HG02588 (cell line): ENCODE results near the gene LMOD1.

Experiments
- ATAC-seq: cut with Tn5 transposase; IDR thresholded peaks from one replicate; pipeline ENCODE4 v1.9.1; 2021; ENCODE audit warnings: mild to moderate bottlenecking, moderate library complexity; ENCODE audit not compliant: unreplicated experiment

LMOD1 gene

GRCh38 chr1:201895120-201895665 lies 51.2 kb downstream of the LMOD1 start:
- no peak for ATAC-seq

- ATAC-seq: no peak
These were observed 51.8 kb downstream of the LMOD1 start for GRCh38 chr1:201894343-201895119.

DNA sequence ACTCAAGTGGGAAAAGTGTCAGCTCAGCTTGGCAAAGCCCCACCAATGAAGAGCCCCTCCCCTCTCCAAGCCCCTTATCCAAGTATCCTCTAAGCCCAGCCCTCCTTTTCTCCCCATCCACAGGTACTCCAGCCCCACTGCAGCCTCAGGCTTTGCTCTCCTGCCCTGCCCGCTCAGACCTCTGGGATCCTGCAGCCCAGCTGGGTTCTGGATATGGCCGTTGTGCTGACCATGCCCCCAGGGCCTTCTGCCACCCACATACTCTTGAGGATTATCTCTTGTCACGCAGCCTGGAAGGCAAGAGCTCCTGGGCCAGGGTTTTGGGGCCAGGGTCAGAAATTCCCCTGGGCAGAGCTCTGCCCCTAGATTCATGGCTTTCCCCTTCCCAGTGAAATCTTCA lies 52.9 kb downstream of the LMOD1 start:
- no peak for ATAC-seq

DNA sequence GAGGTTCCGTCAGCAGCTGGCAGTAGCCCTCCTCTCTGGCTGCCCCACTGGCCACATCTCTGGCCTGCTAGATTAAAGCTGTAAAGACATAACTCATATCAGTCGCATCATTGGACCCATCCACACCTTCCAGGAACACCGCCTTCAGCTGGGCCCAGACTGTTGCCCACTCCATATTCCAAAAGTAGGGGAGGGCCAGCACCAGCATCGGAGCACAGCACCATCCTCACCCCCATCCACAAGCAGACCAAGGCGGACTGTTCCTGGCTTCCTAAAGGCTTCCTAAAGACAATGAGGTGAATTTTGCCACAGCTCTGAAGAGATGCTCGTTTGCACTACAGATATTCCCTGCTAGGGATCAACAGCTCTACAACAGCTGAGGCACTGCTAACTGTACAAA lies 54.1 kb downstream of the LMOD1 start:
- no peak for ATAC-seq

GRCh38 chr1:201891451-201892045 lies 54.8 kb downstream of the LMOD1 start:
- no peak for ATAC-seq

DNA sequence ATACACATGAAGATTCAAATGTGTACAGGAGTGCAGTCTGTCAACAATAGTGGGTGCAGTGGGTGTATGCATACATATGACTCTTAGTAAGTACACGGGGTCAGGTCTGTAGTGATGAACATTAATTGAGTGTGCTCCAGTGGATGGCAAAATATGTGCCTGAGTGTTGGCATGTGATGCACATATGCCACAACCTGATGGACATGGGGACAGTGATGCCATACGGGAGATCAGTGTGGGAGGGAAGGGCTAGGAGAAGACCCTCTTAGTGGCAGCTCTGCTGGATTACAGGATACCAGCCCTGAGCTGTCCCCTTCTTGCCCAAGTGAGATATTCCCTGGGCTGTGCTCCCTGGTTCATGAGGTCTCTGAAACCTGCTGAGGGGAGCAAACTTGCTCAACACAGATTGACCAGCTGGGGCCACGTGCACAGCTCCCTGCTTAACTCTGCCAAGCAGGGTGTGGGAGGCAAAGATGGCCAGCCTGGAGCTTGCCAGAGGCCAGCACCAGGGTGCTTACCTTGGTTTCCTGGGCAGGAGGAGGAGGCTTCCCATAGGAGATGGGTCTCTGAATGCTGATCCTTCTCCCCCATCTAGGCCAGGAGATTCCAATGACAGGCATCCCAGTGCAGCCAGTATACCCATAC lies 55.4 kb downstream of the LMOD1 start:
- no peak for ATAC-seq

GRCh38 chr1:201890223-201890622 lies 56.1 kb downstream of the LMOD1 start:
- ATAC-seq: no peak

DNA sequence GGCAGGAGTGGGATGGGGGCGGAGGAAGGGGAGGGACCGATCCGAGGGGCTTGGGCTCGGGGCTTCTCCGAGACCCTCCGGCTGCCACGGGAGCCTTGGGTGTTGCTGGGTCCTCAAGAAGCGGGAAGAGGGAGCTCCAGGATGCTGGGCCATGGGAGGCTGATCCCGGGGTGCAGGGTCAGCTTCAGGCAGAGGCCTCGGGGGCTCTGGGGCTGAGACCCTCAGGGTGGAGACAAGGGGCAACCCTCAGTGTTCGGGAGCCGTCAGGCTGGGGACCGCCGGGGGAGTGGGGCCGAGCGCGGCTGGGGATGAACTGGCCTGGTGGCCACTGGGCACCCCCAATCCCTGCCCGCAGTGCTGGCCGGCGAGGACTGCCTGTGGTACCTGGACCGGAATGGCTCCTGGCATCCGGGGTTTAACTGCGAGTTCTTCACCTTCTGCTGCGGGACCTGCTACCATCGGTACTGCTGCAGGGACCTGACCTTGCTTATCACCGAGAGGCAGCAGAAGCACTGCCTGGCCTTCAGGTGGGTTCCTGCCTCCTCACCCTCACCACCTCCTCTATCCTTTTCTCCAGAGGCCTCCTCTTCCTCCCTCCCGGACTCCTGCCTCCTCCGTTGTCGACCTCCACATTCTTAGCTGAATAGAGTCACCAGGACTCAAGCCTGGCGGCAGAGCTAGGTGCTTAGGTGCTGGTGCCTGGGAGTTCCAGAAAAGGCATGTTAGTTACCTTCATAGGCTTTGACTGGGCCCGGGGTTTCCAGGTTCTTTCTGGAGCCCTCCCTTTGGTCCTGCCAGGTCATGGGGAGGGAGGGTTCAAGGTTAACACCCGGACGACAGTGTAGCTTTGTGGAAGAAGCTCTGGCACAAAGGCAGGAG lies 57.0 kb downstream of the LMOD1 start:
- no peak for ATAC-seq

DNA sequence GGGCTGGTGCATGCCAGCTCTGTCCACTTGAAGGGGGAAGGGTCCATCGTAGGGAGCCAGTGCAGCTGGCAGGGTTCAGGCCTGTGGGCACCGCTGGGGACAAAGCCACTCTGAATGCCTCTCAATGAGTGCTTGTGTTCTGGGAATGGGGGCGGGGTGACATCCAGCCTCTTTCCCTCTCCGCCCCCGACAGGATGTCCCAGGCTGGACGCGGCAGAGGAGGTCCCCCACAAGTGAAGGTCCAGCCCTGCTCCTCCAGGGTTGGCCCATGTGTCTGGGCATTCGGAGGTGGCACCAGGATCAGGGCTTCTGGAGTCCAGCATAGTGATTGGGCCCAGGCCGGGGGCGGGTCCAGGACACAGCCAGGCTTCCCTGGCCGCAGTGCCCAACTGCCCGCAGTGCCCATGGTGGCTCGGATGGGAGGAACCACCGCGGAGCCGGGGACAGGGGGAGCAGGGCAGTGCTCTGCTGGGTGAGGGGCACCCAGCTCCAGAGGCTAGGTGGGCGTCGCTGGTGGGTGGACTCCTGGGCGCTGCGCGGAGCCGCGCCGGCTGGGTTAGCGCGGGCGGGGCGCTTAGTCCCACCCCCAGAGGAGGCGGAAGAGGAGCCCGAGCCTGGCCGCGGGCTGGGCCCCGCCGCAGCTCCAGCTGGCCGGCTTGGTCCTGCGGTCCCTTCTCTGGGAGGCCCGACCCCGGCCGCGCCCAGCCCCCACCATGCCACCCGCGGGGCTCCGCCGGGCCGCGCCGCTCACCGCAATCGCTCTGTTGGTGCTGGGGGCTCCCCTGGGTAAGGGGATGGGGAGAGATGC lies 57.9 kb downstream of the LMOD1 start, which contains the start of gene SHISA4:
TSS of gene SHISA4 (plus strand) at position 617 of the 808 bp plus-strand sequence. CDS start at position 714, 97 bp downstream.
- ATAC-seq: no peak

DNA sequence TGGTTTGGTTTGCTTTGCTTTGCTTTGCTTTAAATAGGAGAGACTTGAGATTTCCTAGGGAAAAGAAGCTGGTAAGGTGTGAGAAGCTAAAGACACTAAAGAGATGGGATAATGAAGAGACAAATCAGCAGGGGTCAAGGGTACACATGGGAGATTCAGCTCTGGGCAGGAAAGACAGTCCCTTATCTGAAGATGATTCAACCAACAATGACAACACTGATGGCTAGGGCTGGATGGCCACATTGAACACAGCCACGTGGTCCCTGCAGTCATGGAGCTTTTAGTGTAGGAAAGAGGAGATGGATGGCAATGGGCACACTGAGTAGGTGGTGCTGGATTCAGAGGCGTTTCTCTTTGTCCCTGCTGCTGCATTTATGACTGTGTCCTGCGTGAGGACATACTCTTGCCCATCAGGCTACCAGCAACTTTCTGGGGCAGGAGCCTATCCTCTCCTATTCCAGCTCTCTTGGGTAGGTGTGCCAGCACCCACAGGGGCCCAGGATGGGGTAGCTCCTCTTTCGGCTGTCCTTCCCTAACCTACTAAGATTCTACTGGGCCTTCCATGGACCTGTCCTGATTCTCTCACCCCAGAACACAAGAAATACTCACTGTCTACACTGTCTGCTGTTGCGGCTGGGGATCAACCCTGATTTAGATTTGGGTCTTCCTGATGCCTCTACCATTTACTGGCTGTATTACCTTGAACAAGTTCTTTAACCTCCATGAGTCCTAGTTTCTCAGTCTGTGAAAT lies 59.1 kb downstream of the LMOD1 start:
- no peak for ATAC-seq

DNA sequence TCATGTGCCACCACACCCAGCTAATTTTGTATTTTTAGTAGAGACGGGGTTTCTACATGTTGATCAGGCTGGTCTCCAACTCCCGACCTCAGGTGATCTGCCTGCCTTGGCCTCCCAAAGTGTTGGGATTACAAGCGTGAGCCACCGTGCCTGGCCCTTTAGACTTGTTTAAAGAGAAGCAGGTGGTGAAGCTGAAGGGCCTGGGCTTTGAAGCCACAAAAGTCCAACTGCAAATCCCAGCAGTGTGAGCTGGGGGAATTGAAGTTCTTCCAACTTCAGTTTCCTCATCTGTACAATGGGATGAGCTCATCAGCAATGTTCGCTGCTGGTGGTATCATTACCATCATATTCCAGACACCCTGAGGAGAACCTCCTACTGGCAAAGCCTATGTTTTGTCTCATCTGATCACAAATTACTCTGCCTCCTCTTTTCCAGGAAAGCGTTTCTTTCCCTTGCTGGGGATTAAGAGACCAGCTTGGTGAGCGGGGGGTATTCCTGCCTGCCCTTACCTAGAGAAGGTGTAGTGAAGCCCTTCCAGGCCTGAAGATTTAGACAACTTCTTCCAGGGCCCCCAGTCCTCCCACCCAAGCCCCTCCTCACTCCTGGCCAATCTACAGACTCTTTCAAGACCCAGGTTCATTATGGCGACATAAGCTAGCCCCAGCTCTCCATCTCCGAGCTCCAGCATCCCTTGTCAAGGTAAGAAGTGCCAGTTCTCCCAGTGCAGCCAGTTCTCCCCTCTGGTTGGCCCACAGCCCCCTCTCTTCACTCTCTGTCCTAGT lies 60.1 kb downstream of the LMOD1 start:
- ATAC-seq: no peak

DNA sequence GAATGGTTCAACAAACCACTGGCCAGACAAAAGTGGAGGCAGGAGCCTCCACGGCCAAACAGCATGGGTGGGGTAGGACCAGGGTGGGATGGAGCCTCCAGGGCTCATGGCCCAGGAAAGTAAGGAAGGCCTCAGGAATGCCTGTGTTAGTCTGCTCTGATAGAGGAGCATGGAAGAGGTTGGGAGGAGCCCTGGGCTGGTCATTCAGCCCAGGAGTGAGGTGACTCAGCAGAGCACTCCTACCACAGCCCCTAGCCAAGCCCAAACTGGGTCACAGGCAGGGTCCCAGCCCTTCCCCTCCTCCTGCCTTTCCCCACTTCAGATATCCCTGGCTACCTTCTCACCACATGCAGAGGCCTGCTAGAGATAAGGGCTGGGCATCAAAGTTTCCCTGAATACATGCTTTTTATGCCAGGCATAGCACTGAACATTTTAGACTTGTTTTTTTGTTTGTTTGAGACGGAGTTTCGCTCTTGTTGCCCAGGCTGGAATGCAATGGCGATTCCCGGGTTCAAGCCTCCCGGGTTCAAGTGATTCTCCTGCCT lies 60.7 kb downstream of the LMOD1 start:
- no peak for ATAC-seq

- ATAC-seq: no peak
These were observed 61.9 kb downstream of the LMOD1 start for GRCh38 chr1:201884425-201884824.

DNA sequence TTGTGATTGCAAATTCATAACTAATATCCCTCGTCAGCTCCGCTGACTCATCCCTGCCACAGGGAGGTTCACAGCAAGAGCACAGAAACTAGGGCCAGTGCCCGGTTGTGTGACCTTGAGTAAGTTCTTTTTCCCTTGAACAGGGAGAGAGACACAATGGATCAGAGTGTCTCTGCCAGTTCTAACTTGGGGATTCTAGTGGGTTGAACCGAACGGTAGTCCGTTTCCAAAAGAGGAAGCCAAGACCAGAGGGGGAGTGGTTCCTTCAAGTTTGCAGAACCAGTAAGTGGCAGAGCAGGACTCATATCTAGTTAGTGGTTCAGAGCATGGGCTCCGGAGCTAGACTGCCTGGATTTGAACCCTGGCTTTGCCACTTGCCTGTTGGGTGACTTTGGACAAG lies 62.6 kb downstream of the LMOD1 start:
- no peak for ATAC-seq

GRCh38 chr1:201883266-201883665 lies 63.1 kb downstream of the LMOD1 start:
- ATAC-seq: no peak

DNA sequence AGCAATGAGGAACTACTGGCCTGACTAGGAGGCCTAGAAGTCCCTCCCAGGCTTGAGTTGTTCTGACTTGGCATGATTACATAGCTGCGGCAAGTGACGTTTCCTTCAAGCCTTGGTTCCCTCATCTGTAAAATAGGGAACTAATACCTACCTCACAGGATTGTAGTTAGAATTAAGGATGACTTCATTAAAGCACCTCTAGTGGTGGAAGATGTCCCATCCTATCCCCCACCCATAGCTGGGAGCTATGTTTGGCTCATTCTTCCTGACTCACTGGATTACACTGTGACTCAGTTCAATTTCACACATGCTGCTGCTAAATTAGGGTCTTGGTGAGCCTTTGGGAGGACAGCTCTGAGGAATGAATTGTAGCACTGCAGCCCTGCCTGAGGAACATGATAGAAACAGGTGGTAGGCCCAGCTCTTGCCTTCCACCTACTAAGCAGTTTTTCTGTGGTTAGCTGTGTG lies 63.6 kb downstream of the LMOD1 start:
- no peak for ATAC-seq

DNA sequence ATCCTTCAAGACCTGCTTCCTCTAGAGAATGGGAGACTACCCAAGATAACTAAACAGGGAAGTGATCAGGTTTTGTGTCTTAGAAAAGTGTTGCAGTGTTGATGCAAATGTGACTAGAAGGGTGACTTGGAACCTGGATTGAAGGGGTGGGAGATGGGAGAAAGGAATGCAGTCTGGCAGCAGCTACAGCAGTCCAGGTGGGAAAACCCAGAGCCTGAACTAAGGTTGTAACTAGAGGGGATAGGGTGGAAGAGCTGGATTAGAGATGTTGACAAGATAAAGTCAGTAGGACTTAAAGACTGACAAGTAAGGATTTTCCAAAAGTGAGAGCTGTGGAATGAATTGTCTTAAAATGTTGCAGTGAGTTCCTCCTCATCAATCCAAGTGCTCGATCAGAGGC lies 64.7 kb downstream of the LMOD1 start:
- no peak for ATAC-seq

GRCh38 chr1:201880928-201881571 lies 65.3 kb downstream of the LMOD1 start:
- no peak for ATAC-seq
